ENCODE measurements around the gene ZNF358. TPM values are rescaled to one million over a fixed set of nuclear protein-coding genes. Genes with fewer than 3 reads are reported as not detected.

The ZNF358 gene
- total and polyA plus RNA-seq, 12 donors: 61.4 to 167 (median 76.5) TPM

DNA sequence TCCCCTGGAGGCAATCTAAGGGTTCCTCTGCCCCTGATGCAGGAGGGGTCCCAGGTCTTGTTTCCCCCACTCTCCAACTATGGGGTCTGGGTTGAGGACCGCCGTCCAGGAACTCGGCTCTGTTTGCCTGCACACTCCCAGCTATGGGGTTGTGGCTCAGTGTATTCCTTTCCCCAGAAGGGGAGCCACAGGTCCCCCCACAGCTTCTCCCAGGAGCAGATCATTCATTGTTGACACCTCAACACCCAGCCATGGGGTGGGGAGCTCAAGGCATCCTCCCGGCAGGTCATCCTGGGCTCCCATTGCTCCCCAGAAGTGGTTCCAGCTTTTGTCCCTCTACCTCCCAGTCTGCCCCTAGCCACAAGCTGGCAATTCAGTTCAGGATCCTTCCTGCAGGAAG, 975 bp downstream of the ZNF358 start:
- Histone ChIP-seq H3K36me3 (peaks cover 0 to 17% (median 0%) of the 10 kb centered on the region in 9 donors), H3K9me3 (no peaks in the 10 kb centered on the region), H3K27me3 (peaks cover 0 to 19% (median 0%) of the 10 kb centered on the region in 7 donors), H3K4me1 (peaks cover 3 to 29% (median 14%) of the 10 kb centered on the region in 9 donors), H3K27ac (peak overlapping the region; percentile 79 to 93 (median 88)), H3K4me3 (peak overlapping the region; percentile 63 to 90 (median 74))
- ATAC-seq (no peak), DNase-seq (no peak)
- WGBS, 2 donors: 37 to 48% methylated on average over 4 of the region's 4 CpGs
- intact Hi-C loops (cut with DNase I): loop anchor here in 1 of 10 donors (10.0 kb wide), 1 partner anchor 122 kb away; no protein-coding TSS in a partner anchor
- TF ChIP-seq, protein P1, sequence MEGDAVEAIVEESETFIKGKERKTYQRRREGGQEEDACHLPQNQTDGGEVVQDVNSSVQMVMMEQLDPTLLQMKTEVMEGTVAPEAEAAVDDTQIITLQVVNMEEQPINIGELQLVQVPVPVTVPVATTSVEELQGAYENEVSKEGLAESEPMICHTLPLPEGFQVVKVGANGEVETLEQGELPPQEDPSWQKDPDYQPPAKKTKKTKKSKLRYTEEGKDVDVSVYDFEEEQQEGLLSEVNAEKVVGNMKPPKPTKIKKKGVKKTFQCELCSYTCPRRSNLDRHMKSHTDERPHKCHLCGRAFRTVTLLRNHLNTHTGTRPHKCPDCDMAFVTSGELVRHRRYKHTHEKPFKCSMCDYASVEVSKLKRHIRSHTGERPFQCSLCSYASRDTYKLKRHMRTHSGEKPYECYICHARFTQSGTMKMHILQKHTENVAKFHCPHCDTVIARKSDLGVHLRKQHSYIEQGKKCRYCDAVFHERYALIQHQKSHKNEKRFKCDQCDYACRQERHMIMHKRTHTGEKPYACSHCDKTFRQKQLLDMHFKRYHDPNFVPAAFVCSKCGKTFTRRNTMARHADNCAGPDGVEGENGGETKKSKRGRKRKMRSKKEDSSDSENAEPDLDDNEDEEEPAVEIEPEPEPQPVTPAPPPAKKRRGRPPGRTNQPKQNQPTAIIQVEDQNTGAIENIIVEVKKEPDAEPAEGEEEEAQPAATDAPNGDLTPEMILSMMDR (IDR thresholded peaks at IDR 0.05): no peak

DNA sequence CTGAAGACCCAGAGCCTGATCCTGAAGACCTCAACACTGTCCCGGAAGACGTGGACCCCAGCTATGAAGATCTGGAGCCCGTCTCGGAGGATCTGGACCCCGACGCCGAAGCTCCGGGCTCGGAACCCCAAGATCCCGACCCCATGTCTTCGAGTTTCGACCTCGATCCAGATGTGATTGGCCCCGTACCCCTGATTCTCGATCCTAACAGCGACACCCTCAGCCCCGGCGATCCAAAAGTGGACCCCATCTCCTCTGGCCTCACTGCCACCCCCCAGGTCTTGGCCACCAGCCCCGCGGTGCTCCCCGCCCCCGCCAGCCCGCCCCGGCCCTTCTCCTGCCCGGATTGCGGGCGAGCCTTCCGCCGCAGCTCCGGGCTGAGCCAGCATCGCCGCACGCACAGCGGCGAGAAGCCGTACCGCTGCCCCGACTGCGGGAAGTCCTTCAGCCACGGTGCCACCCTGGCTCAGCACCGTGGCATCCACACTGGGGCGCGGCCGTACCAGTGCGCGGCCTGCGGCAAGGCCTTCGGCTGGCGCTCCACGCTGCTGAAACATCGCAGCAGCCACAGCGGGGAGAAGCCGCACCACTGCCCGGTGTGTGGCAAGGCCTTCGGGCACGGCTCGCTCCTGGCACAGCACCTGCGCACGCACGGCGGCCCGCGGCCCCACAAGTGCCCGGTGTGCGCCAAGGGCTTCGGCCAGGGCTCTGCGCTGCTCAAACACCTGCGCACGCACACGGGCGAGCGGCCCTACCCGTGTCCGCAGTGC, 3.6 kb downstream of the ZNF358 start:
- intact Hi-C loops (cut with DNase I): loop anchor here in 4 of 10 donors (5.0 to 10.0 kb wide), 2 partner anchors 32 to 125 kb away; partner anchors contain the start of gene PEX11G (in 2 of the 4)
- Histone ChIP-seq H3K4me1 (peaks cover 12 to 45% (median 32%) of the 10 kb centered on the region in 9 donors), H3K27me3 (peaks cover 0 to 19% (median 0%) of the 10 kb centered on the region in 7 donors)

DNA sequence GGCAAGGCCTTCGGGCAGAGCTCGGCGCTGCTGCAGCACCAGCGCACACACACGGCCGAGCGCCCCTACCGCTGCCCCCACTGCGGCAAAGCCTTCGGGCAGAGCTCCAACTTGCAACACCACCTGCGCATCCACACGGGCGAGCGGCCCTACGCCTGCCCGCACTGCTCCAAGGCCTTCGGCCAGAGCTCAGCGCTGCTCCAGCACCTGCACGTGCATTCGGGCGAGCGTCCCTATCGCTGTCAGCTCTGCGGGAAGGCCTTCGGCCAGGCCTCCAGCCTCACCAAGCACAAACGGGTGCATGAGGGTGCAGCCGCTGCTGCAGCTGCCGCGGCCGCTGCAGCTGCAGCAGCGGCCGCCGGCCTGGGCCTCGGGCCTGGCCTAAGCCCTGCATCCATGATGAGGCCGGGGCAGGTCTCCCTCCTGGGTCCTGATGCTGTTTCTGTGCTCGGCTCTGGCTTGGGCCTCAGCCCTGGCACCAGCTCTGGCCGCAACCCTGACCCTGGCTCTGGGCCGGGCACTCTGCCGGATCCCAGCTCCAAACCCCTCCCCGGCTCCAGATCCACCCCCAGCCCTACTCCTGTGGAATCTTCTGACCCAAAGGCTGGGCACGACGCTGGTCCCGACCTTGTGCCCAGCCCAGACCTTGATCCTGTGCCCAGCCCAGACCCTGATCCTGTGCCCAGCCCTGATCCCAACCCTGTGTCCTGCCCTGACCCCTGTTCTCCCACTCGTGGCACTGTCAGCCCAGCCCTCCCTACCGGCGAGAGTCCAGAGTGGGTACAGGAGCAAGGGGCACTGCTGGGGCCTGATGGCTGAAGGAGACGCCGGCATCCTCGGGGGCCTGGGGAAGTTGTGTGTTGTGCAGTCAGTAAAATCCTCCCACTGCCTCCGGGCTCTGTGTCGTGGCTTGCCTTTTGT, 4.5 kb downstream of the ZNF358 start:
- TF ChIP-seq, protein P1 (IDR thresholded peaks at IDR 0.05): no peak
- peaks cover 12 to 40% (median 26%) of the 10 kb centered on the region in 9 donors for H3K4me1 ChIP-seq
- no peak overlapping the region for H3K4me3 ChIP-seq
- peaks cover 0 to 12% (median 0%) of the 10 kb centered on the region in 7 donors for H3K27me3 ChIP-seq
- no peak for ATAC-seq
- H3K27ac ChIP-seq: no peak overlapping the region
- intact Hi-C loops (cut with DNase I): loop anchor here in 3 of 10 donors (5.0 to 10.0 kb wide), 2 partner anchors 33 to 126 kb away; partner anchors contain the start of gene PEX11G (in 2 of the 3)
- DNase-seq: no peak
- 90 to 93% methylated on average over 51 of the region's 51 CpGs for WGBS, 2 donors
- H3K36me3 ChIP-seq: peaks cover 0 to 29% (median 3%) of the 10 kb centered on the region in 9 donors
- H3K9me3 ChIP-seq: no peaks in the 10 kb centered on the region

More for the DNA sequence above, 3.6 kb downstream of the ZNF358 start:
- H3K27ac ChIP-seq: no peak overlapping the region
- DNase-seq (no peak), ATAC-seq (no peak)
- 98% methylated on average over 72 to 74 of the region's 74 CpGs for WGBS, 2 donors
- TF ChIP-seq, protein P1 (IDR thresholded peaks at IDR 0.05): no peak
- H3K9me3 ChIP-seq: no peaks in the 10 kb centered on the region
- no peak overlapping the region for H3K4me3 ChIP-seq
- peaks cover 0 to 21% (median 0%) of the 10 kb centered on the region in 9 donors for H3K36me3 ChIP-seq
